ENCODE results near the gene CKAP2L. TPM values are rescaled to one million over a fixed set of nuclear protein-coding genes. Genes with fewer than 3 reads are reported as not detected.

CKAP2L gene
- total and polyA plus RNA-seq, 4 donors: 0.19 to 15.9 (median 0.91) TPM; not detected in 1

DNA sequence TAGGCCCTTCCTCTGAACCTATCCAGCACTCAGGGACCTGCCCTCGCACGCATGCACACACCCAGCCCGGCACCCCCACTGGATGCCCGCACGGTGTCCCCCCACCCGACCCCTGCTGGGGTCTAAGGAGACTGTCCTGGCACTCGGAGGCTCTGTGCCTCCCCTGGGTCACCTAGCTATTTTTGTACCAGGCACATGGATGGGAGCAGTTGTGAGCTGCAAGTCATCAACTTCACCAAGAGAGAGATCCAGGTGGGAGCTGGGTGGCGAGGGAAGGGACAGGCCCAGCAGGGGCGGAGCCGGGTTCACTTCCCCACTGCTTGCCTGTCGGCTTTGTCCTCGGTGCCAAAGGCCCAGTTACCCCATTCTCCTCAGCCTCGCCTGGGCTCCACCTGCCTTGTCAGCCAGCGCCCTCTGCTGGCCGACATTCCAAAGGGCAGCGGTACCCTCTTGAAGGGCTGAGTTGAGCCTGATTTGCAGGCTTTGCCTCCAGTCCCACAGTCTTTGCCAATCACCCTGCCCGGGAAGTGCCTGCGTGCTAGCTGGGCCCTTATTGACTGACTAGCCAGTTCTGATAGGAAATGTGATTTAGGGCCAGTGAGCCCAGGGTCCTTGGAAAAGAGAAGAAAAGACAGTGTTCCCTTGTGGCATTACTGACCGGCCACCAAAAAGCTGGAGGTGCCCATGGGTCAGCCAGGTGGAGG is 37.8 kb downstream of the CKAP2L start:
- Histone ChIP-seq H3K4me1 (ENCODE audit: control insufficient read depth in 4 of 4, insufficient read depth in 4 of 4, low read length in 3 of 4) (peaks cover 0 to 2% (median 0%) of the 10 kb centered on the region in 4 donors), H3K4me3 (ENCODE audit: low read depth in 1 of 3, low read length in 3 of 3) (no peak overlapping the region), H3K36me3 (ENCODE audit: control insufficient read depth in 4 of 4, insufficient read depth in 3 of 4, low read depth in 1 of 4, low read length in 3 of 4) (no peaks in the 10 kb centered on the region), H3K9ac (ENCODE audit: low read depth in 1 of 2, low read length in 2 of 2) (no peak overlapping the region), H3K27ac (ENCODE audit: low read depth in 1 of 2, low read length in 2 of 2) (no peak overlapping the region), H3K27me3 (ENCODE audit: control insufficient read depth in 4 of 4, insufficient read depth in 4 of 4, low read length in 3 of 4) (no peaks in the 10 kb centered on the region), H3K9me3 (ENCODE audit: control insufficient read depth in 4 of 4, low read length in 3 of 4) (no peaks in the 10 kb centered on the region)
- TF ChIP-seq, protein P1, sequence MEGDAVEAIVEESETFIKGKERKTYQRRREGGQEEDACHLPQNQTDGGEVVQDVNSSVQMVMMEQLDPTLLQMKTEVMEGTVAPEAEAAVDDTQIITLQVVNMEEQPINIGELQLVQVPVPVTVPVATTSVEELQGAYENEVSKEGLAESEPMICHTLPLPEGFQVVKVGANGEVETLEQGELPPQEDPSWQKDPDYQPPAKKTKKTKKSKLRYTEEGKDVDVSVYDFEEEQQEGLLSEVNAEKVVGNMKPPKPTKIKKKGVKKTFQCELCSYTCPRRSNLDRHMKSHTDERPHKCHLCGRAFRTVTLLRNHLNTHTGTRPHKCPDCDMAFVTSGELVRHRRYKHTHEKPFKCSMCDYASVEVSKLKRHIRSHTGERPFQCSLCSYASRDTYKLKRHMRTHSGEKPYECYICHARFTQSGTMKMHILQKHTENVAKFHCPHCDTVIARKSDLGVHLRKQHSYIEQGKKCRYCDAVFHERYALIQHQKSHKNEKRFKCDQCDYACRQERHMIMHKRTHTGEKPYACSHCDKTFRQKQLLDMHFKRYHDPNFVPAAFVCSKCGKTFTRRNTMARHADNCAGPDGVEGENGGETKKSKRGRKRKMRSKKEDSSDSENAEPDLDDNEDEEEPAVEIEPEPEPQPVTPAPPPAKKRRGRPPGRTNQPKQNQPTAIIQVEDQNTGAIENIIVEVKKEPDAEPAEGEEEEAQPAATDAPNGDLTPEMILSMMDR (IDR thresholded peaks at IDR 0.05; ENCODE audit: low read depth, low read length, missing input control): peak; percentile 98
- no peak for TF ChIP-seq ATF3 (IDR thresholded peaks at IDR 0.05)
- TF ChIP-seq RXRA (IDR thresholded peaks at IDR 0.05): peak; percentile 61 to 66
- TF ChIP-seq NR2F2 (IDR thresholded peaks at IDR 0.05): no peak
- peak in 1 of 2 donors; percentile 48 for TF ChIP-seq EGR1 (IDR thresholded peaks at IDR 0.05; ENCODE audit: low read depth in 2 of 2)
- no peak for TF ChIP-seq TAF1 (conservative IDR thresholded peaks at IDR 0.05)
- TF ChIP-seq HNF4G (IDR thresholded peaks at IDR 0.05): no peak
- TF ChIP-seq, protein P2, sequence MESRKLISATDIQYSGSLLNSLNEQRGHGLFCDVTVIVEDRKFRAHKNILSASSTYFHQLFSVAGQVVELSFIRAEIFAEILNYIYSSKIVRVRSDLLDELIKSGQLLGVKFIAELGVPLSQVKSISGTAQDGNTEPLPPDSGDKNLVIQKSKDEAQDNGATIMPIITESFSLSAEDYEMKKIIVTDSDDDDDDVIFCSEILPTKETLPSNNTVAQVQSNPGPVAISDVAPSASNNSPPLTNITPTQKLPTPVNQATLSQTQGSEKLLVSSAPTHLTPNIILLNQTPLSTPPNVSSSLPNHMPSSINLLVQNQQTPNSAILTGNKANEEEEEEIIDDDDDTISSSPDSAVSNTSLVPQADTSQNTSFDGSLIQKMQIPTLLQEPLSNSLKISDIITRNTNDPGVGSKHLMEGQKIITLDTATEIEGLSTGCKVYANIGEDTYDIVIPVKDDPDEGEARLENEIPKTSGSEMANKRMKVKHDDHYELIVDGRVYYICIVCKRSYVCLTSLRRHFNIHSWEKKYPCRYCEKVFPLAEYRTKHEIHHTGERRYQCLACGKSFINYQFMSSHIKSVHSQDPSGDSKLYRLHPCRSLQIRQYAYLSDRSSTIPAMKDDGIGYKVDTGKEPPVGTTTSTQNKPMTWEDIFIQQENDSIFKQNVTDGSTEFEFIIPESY (IDR thresholded peaks at IDR 0.05): no peak
- no peak for TF ChIP-seq JUND (IDR thresholded peaks at IDR 0.05)
- TF ChIP-seq FOXA2 (IDR thresholded peaks at IDR 0.05): no peak
- no peak for TF ChIP-seq GABPA (IDR thresholded peaks at IDR 0.05 in 1 of 2, conservative IDR thresholded peaks at IDR 0.05 in 1 of 2)
- no peak for TF ChIP-seq FOXA1 (IDR thresholded peaks at IDR 0.05)
- peak; percentile 97 to 100 for TF ChIP-seq RAD21 (IDR thresholded peaks at IDR 0.05)
- TF ChIP-seq HNF4A (conservative IDR thresholded peaks at IDR 0.05): peak; percentile 43 to 62
- TF ChIP-seq SP1 (IDR thresholded peaks at IDR 0.05): no peak
- TF ChIP-seq REST (IDR thresholded peaks at IDR 0.05): no peak
- TF ChIP-seq YY1 (IDR thresholded peaks at IDR 0.05): no peak
- no peak for TF ChIP-seq MAX (IDR thresholded peaks at IDR 0.05)
- DNase-seq (ENCODE audit: low spot score): peak; percentile 91
- 36% methylated on average over 19 of the region's 19 CpGs for WGBS

Measured in liver (tissue), 9 donors.